ENCODE data around the gene OR2W1.

OR2W1 gene, protein sequence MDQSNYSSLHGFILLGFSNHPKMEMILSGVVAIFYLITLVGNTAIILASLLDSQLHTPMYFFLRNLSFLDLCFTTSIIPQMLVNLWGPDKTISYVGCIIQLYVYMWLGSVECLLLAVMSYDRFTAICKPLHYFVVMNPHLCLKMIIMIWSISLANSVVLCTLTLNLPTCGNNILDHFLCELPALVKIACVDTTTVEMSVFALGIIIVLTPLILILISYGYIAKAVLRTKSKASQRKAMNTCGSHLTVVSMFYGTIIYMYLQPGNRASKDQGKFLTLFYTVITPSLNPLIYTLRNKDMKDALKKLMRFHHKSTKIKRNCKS

GRCh38 chr6:29045075-29045474, at the start of gene OR2W1:
TSS of gene OR2W1 (minus strand) at chr6:29045175. CDS start at chr6:29045175, 0 bp downstream.
- DNase-seq (ENCODE audit: low spot score) = no peak
- H3K27ac ChIP-seq = no peak within 1 kb of the TSS
- TF ChIP-seq, protein P1, sequence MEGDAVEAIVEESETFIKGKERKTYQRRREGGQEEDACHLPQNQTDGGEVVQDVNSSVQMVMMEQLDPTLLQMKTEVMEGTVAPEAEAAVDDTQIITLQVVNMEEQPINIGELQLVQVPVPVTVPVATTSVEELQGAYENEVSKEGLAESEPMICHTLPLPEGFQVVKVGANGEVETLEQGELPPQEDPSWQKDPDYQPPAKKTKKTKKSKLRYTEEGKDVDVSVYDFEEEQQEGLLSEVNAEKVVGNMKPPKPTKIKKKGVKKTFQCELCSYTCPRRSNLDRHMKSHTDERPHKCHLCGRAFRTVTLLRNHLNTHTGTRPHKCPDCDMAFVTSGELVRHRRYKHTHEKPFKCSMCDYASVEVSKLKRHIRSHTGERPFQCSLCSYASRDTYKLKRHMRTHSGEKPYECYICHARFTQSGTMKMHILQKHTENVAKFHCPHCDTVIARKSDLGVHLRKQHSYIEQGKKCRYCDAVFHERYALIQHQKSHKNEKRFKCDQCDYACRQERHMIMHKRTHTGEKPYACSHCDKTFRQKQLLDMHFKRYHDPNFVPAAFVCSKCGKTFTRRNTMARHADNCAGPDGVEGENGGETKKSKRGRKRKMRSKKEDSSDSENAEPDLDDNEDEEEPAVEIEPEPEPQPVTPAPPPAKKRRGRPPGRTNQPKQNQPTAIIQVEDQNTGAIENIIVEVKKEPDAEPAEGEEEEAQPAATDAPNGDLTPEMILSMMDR (IDR thresholded peaks at IDR 0.05) = no peak

DNA sequence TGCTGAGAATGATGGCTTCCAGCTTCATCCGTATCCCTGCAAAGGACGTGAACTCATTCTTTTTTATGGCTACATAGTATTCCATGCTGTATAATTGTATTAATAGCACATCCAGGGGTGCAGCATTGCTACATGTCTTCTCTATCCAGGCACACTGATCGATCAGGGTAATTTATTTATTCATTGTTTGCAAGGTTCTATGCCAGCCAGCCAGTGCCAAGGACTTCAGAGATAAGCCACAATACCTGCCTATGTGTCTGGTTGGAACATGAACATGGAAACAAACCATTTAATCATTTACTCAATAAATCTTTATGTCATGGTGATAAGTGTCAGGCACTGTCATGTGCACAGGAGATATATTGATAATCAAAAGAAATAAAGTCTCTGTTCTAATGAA, 48.0 kb upstream of the OR2W1 start:
- TF ChIP-seq, protein P1 (IDR thresholded peaks at IDR 0.05) = no peak

More at GRCh38 chr6:29045075-29045474, at the start of gene OR2W1:
- H3K4me3 ChIP-seq = no peak within 1 kb of the TSS

DNA sequence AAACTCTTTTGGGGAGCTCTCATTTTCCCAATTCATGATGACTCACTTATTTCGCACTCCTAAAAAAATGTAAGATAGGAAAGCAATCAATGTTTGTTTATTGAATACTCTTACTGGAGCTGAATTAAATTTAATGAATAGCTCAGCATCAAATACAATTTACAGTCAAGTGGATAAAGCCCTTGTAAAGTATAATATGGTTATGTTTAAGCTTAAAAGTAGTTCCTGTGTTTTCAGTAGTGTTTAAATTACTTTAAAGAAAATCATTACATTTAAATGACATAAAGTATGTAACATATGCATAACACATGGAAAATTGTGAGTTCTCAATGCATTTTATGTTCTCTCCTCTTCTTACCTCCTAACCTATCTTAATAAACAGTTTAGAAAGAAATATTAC, 42.2 kb upstream of the OR2W1 start, which contains the start of gene OR2B3:
TSS of gene OR2B3 (minus strand) at position 101 of the 400 bp plus-strand sequence. CDS start at position 36, 65 bp downstream.
- TF ChIP-seq, protein P1 (IDR thresholded peaks at IDR 0.05) = no peak
- no peak for DNase-seq (ENCODE audit: low spot score)
- Histone ChIP-seq H3K4me3 (no peak within 1 kb of the TSS), H3K27ac (no peak within 1 kb of the TSS)

More for the DNA sequence above, 48.0 kb upstream of the OR2W1 start:
- no peak for DNase-seq (ENCODE audit: low spot score)
- Histone ChIP-seq H3K27ac (no peak overlapping the region), H3K4me3 (no peak overlapping the region)

DNA sequence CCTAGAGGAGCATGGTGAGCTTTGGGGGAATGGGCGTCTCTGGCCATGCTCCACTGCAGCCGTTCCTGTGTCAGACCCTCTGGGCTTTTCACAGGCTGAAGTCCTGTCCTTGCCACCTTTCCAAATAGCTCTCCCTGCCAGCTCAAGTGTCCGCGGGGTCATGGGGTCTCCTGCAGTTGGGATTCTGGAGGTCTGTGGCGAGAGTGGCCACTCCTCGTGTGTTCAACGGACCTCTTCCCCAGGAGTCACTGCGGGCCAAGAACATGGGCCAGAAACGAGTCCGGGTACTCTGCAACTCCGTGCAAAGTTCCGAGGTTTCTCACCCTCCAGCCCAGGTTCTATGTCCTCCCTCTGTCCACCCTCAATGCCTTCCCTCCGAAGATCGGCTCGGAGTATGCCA, 37.5 kb upstream of the OR2W1 start:
- Histone ChIP-seq H3K4me3 (no peak overlapping the region), H3K27ac (no peak overlapping the region)
- no peak for DNase-seq (ENCODE audit: low spot score)
- TF ChIP-seq, protein P1 (IDR thresholded peaks at IDR 0.05) = no peak

DNA sequence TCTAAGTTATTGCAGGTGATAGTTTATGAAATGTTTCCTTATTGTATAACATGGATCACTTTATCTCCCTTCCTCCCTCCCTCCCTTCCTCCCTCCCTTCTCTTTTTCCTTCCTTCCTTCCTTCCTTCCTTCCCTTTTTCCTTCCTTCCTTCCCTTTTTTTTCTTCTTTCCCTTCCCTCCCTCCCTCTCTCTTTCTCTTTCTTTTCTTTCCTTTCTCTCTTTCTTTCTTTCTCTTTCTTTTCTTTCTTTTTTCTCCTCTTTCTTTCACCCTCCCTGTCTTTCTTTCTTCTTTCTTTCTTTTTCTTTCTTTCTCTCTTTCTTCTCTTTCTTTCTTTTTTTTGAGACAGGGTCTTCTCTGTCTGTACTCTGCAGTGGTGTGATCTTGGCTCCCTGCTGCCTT, 36.3 kb upstream of the OR2W1 start:
- TF ChIP-seq, protein P1 (IDR thresholded peaks at IDR 0.05) = no peak

DNA sequence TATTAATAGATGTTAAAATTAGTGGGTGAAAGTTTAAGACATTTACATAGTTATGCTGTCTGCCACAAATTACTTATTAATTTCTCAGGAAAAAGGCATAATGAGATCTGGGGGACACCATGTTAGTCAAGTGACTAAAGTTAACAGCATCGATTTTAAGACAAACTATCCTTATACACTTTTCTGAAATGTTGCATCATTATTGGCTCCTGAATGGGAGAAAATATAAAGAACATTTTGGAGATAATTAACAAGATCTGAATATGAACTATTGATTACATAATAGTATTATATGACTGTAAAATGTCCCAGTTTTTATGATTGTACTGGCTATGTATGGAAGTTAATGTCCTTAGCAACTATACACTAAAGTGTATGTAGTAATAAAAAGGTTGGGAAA, 34.2 kb upstream of the OR2W1 start:
- H3K4me3 ChIP-seq = no peak overlapping the region
- H3K27ac ChIP-seq = no peak overlapping the region
- TF ChIP-seq, protein P1 (IDR thresholded peaks at IDR 0.05) = no peak
- DNase-seq (ENCODE audit: low spot score) = no peak

More for the DNA sequence above, 36.3 kb upstream of the OR2W1 start:
- no peak for DNase-seq (ENCODE audit: low spot score)
- no peak overlapping the region for H3K4me3 ChIP-seq
- no peak overlapping the region for H3K27ac ChIP-seq

Measured in coronary artery (tissue), 2 donors.